Natural killer cell (primary cell): Measurements from ENCODE around the gene RAD51B. TPM values are rescaled to one million over a fixed set of nuclear protein-coding genes. Genes with fewer than 3 reads are reported as not detected.
"Not testable (repeated sequence)": the region's sequence is repeated elsewhere in the genome, so short reads cannot be mapped to it uniquely, and the experiment has no call there.

Experiments used
- ATAC-seq, 3 donors: fragments of 150-1000 bp in 2 of 3; fragments of 200-7000 bp in 1 of 3; cut with Tn5 transposase; 1 replicate in 1 of 3; 2 replicates in 2 of 3; pipeline ENCODE4 v1.10.0; 2021; ENCODE audit warnings: mild to moderate bottlenecking in 2 of 3, moderate library complexity in 2 of 3
- DNase-seq, 2 donors: peaks; one replicate each; pipeline versions ENCODE4 v3.0.0 to v3.0.0-alpha.2; 2013 to 2021; ENCODE audit warnings: mixed read lengths in 1 of 2
- H3K27ac ChIP-seq: one replicate; pipeline ENCODE4 v1.5.1; 2013; ENCODE audit warnings: mild to moderate bottlenecking, low read length
- H3K27me3 ChIP-seq: one replicate; pipeline ENCODE4 v1.6.1; 2013; ENCODE audit warnings: low read length; ENCODE audit not compliant: control insufficient read depth, insufficient read depth
- H3K36me3 ChIP-seq: one replicate; pipeline ENCODE4 v1.6.1; 2013; ENCODE audit warnings: low read length; ENCODE audit not compliant: control insufficient read depth, insufficient read depth
- H3K4me1 ChIP-seq: one replicate; pipeline ENCODE4 v1.6.1; 2013; ENCODE audit warnings: low read length; ENCODE audit not compliant: control insufficient read depth, insufficient read depth
- H3K4me3 ChIP-seq: one replicate; pipeline ENCODE4 v1.5.1; 2013; ENCODE audit warnings: low read length
- H3K9me3 ChIP-seq: one replicate; pipeline ENCODE4 v1.6.1; 2013; ENCODE audit warnings: low read length; ENCODE audit not compliant: control insufficient read depth, insufficient read depth
- H3K27ac Mint-ChIP-seq, 2 donors: one replicate each; pipeline ENCODE4 v1.8.0; 2022; ENCODE audit warnings: mild to moderate bottlenecking in 2 of 2, mixed read lengths in 2 of 2, moderate library complexity in 1 of 2
- H3K27me3 Mint-ChIP-seq, 2 donors: one replicate each; pipeline ENCODE4 v1.8.0; 2022; ENCODE audit warnings: low read depth in 2 of 2, mixed read lengths in 2 of 2
- H3K36me3 Mint-ChIP-seq: one replicate; pipeline ENCODE4 v1.8.0; 2022; ENCODE audit warnings: mixed read lengths
- H3K4me1 Mint-ChIP-seq, 2 donors: one replicate each; pipeline ENCODE4 v1.8.0; 2022; ENCODE audit warnings: mixed read lengths in 2 of 2
- H3K4me3 Mint-ChIP-seq: one replicate; pipeline ENCODE4 v1.8.0; 2022; ENCODE audit warnings: mild to moderate bottlenecking, moderate library complexity, mixed read lengths
- H3K9me3 Mint-ChIP-seq, 2 donors: one replicate each; pipeline ENCODE4 v1.8.0; 2022; ENCODE audit warnings: mixed read lengths in 2 of 2
- WGBS: methylation state at CpG from one replicate; pipeline ENCODE4 v1.1.7; 2013; ENCODE audit warnings: missing lambda C conversion rate; ENCODE audit not compliant: insufficient coverage; 5-methylcytosine and 5-hydroxymethylcytosine counted together
- intact Hi-C: fragments of 100-400 bp; cut with micrococcal nuclease; formaldehyde crosslinking; loops from one replicate; pipeline ENCODE4 v1.14.2; 2022
- total RNA-seq, 4 donors: library from RNA; stranded (reverse); fragments of 120-200 nt in 1 of 4; gene quantifications; one replicate each; pipeline versions ENCODE4 v1.2.3 to v1.2.4, GENCODE V29; 2013 to 2022
- TF ChIP-seq, protein P1 (sequence below): fragments of 200-600 bp; IDR thresholded peaks from one replicate; pipeline ENCODE4 v1.8.0; 2022; ENCODE audit warnings: antibody characterized with exemption

RAD51B gene
- total RNA-seq, 3 donors from 2014 or later (not counting 1 experiment from before 2014, with no cell fraction given) = 28.1 to 37.6 (median 28.6) TPM

DNA sequence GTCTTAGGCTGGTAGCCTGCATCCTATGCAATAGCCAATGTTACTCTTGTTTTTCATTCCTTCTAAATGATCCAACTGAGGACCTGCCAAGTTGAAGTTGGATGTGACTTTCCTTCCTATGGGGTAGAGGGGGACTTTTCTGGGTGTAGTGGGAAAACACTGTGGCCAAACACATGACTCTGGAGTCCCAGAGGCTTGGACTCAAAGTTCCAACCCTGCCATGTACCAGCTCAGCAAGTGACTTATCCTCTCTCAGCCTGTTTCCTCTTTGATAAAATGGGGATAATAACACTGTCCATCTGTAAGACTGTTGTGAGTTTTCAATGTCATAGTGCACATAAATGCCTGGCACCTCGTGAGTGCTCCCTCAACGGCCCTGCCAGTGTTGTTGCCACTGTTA lies 876.3 kb downstream of the RAD51B start:
- Mint-ChIP-seq H3K27me3 (peaks cover 0 to 2% of the 10 kb centered on the region in 2 donors), H3K27ac (peak overlapping the region; percentile 87 to 92), H3K9me3 (no peaks in the 10 kb centered on the region), H3K4me3 (peak overlapping the region; percentile 58), H3K36me3 (no peaks in the 10 kb centered on the region), H3K4me1 (peaks cover 35 to 45% of the 10 kb centered on the region in 2 donors)
- Histone ChIP-seq H3K9me3 (no peaks in the 10 kb centered on the region), H3K27me3 (no peaks in the 10 kb centered on the region), H3K4me3 (no peak overlapping the region), H3K27ac (no peak overlapping the region), H3K4me1 (peaks cover 28% of the 10 kb centered on the region), H3K36me3 (no peaks in the 10 kb centered on the region)
- TF ChIP-seq, protein P1, sequence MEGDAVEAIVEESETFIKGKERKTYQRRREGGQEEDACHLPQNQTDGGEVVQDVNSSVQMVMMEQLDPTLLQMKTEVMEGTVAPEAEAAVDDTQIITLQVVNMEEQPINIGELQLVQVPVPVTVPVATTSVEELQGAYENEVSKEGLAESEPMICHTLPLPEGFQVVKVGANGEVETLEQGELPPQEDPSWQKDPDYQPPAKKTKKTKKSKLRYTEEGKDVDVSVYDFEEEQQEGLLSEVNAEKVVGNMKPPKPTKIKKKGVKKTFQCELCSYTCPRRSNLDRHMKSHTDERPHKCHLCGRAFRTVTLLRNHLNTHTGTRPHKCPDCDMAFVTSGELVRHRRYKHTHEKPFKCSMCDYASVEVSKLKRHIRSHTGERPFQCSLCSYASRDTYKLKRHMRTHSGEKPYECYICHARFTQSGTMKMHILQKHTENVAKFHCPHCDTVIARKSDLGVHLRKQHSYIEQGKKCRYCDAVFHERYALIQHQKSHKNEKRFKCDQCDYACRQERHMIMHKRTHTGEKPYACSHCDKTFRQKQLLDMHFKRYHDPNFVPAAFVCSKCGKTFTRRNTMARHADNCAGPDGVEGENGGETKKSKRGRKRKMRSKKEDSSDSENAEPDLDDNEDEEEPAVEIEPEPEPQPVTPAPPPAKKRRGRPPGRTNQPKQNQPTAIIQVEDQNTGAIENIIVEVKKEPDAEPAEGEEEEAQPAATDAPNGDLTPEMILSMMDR = no peak
- intact Hi-C loops = loop anchor here (2.0 kb wide), 1 partner anchor 97 kb away; the partner anchor contains the start of gene ZFP36L1
- DNase-seq (no peak), ATAC-seq (no peak)
- WGBS = 100% methylated on average over 2 of the region's 2 CpGs

DNA sequence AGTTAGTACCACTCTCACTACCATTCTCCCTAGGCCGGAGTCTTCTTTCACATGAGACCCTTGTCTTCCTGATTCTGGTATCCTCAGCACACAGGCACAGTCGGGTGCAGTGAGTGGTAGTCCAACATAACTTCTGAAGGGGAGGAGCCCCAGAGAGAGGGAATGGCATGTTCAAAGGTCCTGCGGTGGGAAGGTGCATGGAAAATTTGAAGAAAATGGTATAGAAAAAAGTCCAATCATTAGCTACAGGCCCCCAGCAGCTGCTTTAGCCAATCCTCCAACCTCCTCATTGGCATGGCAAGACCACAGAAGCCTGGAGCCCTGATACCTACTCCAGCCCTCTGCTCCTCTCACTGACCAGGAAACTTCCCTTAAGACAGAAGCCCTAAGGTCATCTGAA lies 876.7 kb downstream of the RAD51B start:
- ATAC-seq = no peak
- Mint-ChIP-seq H3K36me3 (no peaks in the 10 kb centered on the region), H3K4me3 (no peak overlapping the region), H3K4me1 (peaks cover 35 to 45% of the 10 kb centered on the region in 2 donors), H3K9me3 (no peaks in the 10 kb centered on the region), H3K27ac (peak overlapping the region; percentile 87 to 92), H3K27me3 (peaks cover 0 to 2% of the 10 kb centered on the region in 2 donors)
- Histone ChIP-seq H3K27me3 (no peaks in the 10 kb centered on the region), H3K9me3 (no peaks in the 10 kb centered on the region), H3K36me3 (no peaks in the 10 kb centered on the region), H3K27ac (no peak overlapping the region), H3K4me1 (peaks cover 28% of the 10 kb centered on the region), H3K4me3 (no peak overlapping the region)
- 100% methylated on average over 3 of the region's 3 CpGs for WGBS
- no peak for DNase-seq
- intact Hi-C loops = no loop called here
- TF ChIP-seq, protein P1 = no peak

DNA sequence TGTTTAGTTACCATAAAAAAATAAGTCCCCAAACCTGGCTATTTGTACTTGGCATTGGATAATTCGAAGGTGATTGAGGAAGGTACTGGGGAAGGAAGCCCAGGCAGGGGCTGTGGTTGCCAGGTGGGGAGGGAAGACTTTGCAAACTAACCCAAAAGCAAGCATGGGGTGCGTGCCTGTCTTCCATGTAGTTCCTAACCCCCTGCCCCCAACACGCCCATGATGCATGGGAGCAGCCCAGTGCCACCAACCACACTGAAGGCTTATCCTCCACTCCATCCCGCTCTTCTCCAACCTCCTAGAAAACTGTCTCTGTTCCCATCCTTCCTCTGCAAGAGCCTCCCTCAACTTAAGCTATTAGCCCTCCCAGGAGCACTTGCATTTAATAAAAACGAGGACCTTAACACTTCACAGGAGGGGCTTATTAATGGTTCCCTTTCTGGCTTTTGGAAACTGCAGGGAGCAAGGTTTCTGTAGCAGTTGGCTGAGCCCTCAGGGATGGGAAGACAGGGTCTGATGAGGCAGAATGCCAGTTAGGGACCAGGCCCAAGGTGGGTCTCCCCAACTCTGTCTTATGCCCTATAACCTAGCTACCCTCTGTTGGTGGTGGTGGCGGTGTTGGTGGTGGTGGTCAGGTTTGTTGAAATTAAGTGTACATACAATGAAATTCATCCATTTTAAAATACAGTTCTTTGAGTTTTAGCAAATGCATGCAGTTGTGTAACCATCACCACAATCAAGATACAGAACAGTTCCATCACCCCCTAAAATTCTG lies 877.3 kb downstream of the RAD51B start:
- no peak overlapping the region for H3K4me3 ChIP-seq
- H3K4me1 Mint-ChIP-seq = peaks cover 35 to 44% of the 10 kb centered on the region in 2 donors
- intact Hi-C loops = no loop called here
- H3K4me3 Mint-ChIP-seq = no peak overlapping the region
- no peak overlapping the region for H3K27ac Mint-ChIP-seq
- TF ChIP-seq, protein P1 = no peak
- H3K27ac ChIP-seq = no peak overlapping the region
- H3K36me3 ChIP-seq = no peaks in the 10 kb centered on the region
- 96% methylated on average over 5 of the region's 6 CpGs for WGBS
- H3K36me3 Mint-ChIP-seq = no peaks in the 10 kb centered on the region
- H3K4me1 ChIP-seq = peaks cover 28% of the 10 kb centered on the region
- ATAC-seq = no peak
- H3K9me3 ChIP-seq = no peaks in the 10 kb centered on the region
- H3K9me3 Mint-ChIP-seq = no peaks in the 10 kb centered on the region
- DNase-seq = no peak
- H3K27me3 ChIP-seq = no peaks in the 10 kb centered on the region
- H3K27me3 Mint-ChIP-seq = peaks cover 0 to 2% of the 10 kb centered on the region in 2 donors

DNA sequence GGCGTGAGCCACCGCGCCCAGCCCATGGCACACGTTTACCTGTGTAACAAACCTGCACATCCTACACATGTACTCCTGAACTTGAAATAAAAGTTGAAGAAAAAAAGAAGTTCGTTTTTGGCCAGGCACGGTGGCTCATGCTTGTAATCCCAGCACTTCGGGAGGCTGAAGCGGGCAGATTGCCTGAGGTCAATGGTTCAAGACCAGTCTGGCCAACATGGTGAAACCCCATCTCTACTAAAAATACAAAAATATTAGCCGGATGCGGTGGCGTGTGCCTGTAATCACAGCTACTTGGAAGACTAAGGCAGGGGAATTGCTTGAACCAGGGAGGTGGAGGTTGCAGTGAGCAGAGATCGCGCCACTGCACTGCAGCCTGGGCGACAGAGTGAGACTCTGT lies 879.2 kb downstream of the RAD51B start:
- intact Hi-C loops, H3K27me3 Mint-ChIP-seq, H3K27me3 ChIP-seq, ATAC-seq, H3K27ac Mint-ChIP-seq, H3K4me3 ChIP-seq, H3K36me3 Mint-ChIP-seq, DNase-seq, H3K36me3 ChIP-seq, H3K9me3 Mint-ChIP-seq, H3K27ac ChIP-seq, H3K9me3 ChIP-seq, H3K4me3 Mint-ChIP-seq: not testable (repeated sequence)
- 95% methylated on average over 14 of the region's 14 CpGs for WGBS
- peaks cover 41% of the 10 kb centered on the region for H3K4me1 ChIP-seq
- peaks cover 21 to 25% of the 10 kb centered on the region in 2 donors for H3K4me1 Mint-ChIP-seq
